ENCODE data around the gene DUSP10. TPM values are rescaled to one million over a fixed set of nuclear protein-coding genes. Genes with fewer than 3 reads are reported as not detected.

DUSP10 gene
- total RNA-seq, 6 experiments from 2014 or later, result 7.7 to 22.3 (median 16.3) TPM

DNA sequence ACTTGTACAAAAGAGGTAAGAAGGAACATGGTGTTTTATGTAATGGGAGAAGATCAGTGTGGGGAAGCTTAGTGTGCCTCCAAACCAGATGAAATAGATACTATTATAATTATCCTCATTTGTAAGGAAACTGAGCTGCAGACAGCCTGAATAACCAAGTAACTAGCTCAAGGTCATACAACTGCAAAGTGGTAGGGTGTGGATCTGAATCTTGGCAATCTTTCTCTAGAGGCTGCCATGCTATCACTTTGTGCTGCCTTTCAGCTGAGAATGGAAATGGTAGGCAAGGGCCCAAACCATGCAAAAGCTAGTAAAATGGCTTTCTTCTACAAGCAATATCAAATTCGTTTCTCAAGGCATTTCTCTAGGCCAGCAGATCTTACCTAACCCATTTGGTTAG, 51.0 kb downstream of the DUSP10 start:
- intact Hi-C loops (cut with DNase I), result no loop called here
- H3K4me3 ChIP-seq, result no peak overlapping the region
- no peaks in the 10 kb centered on the region for H3K9me3 ChIP-seq
- TF ChIP-seq, protein P1, sequence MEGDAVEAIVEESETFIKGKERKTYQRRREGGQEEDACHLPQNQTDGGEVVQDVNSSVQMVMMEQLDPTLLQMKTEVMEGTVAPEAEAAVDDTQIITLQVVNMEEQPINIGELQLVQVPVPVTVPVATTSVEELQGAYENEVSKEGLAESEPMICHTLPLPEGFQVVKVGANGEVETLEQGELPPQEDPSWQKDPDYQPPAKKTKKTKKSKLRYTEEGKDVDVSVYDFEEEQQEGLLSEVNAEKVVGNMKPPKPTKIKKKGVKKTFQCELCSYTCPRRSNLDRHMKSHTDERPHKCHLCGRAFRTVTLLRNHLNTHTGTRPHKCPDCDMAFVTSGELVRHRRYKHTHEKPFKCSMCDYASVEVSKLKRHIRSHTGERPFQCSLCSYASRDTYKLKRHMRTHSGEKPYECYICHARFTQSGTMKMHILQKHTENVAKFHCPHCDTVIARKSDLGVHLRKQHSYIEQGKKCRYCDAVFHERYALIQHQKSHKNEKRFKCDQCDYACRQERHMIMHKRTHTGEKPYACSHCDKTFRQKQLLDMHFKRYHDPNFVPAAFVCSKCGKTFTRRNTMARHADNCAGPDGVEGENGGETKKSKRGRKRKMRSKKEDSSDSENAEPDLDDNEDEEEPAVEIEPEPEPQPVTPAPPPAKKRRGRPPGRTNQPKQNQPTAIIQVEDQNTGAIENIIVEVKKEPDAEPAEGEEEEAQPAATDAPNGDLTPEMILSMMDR (IDR thresholded peaks at IDR 0.05), result no peak
- no peak for TF ChIP-seq POLR2A (IDR thresholded peaks at IDR 0.05)
- no peaks in the 10 kb centered on the region for H3K4me1 ChIP-seq
- 67% methylated on average over 1 of the region's 1 CpG for WGBS (ENCODE audit: insufficient coverage, low coverage, low lambda C conversion rate, missing lambda C conversion rate)
- ATAC-seq (no peak), DNase-seq (no peak)
- no peak overlapping the region for H3K27ac ChIP-seq
- no peaks in the 10 kb centered on the region for H3K27me3 ChIP-seq
- H3K36me3 ChIP-seq, result no peaks in the 10 kb centered on the region

GRCh38 chr1:221689138-221689537, 52.8 kb downstream of the DUSP10 start:
- intact Hi-C loops (cut with DNase I), result no loop called here
- WGBS (ENCODE audit: insufficient coverage, low coverage, low lambda C conversion rate, missing lambda C conversion rate), result 93% methylated on average over 3 of the region's 3 CpGs
- no peak for DNase-seq
- Histone ChIP-seq H3K9me3 (no peaks in the 10 kb centered on the region), H3K4me3 (no peak overlapping the region), H3K27ac (no peak overlapping the region), H3K27me3 (no peaks in the 10 kb centered on the region), H3K4me1 (no peaks in the 10 kb centered on the region), H3K36me3 (no peaks in the 10 kb centered on the region)
- no peak for ATAC-seq
- TF ChIP-seq, protein P1 (IDR thresholded peaks at IDR 0.05), result no peak
- TF ChIP-seq POLR2A (IDR thresholded peaks at IDR 0.05), result no peak

DNA sequence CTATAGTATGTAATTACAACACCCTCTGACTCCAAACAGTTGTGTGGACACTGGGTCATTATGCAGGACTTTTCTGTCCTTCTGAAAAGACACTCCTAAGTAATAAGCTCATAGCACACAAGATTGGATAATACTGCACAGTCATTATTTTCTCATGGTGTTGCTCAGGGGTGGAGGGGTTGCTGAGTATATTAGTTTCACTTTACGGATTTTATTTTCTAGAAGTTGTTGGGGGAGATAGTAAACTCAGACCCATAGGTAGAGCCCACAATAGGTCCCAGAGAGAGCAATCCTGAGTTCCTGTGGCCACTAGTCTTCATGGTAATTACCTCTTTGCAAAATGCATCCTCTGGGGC, 53.4 kb downstream of the DUSP10 start:
- Histone ChIP-seq H3K27ac (no peak overlapping the region), H3K9me3 (no peaks in the 10 kb centered on the region), H3K27me3 (no peaks in the 10 kb centered on the region), H3K4me3 (no peak overlapping the region), H3K36me3 (no peaks in the 10 kb centered on the region), H3K4me1 (no peaks in the 10 kb centered on the region)
- intact Hi-C loops (cut with DNase I), result no loop called here
- TF ChIP-seq, protein P1 (IDR thresholded peaks at IDR 0.05), result no peak
- TF ChIP-seq POLR2A (IDR thresholded peaks at IDR 0.05), result no peak
- no peak for ATAC-seq
- whole genome bisulfite sequencing (ENCODE audit: insufficient coverage, low coverage, low lambda C conversion rate, missing lambda C conversion rate), result 86% methylated on average over 1 of the region's 1 CpG
- DNase-seq, result no peak

DNA sequence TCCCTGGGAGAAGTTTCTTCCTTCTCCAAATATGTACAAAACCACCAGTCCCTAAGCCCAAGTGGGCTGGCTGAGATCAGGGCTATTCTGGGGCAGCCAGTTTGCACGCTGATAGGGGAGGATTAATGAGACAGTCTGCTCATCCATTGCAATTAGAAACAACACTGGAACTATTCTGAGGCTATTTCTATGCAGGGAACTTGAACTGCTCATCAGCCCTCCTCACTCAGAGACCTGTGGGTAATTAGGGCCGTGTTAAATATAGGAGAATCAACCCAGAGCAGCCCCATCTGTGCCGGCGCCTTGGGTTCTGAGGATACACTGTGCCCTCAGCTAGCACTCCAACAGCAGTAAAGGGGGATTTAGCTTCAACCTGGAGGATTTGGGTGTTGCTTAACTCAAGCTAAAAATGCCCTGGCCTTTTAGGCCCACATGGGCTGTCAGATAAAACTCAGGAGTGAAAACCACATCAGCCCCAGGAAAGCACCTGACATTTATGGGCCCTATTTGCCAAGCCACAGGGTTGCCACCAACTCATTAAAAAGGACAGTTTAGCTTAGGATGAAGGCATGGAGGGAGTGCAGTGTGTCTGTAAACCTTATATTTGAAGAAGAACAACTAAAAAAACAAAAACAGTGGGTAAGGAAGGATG, 53.9 kb downstream of the DUSP10 start:
- DNase-seq (no peak), ATAC-seq (no peak)
- Histone ChIP-seq H3K9me3 (no peaks in the 10 kb centered on the region), H3K27ac (no peak overlapping the region), H3K27me3 (no peaks in the 10 kb centered on the region), H3K4me1 (no peaks in the 10 kb centered on the region), H3K4me3 (no peak overlapping the region), H3K36me3 (no peaks in the 10 kb centered on the region)
- WGBS (ENCODE audit: insufficient coverage, low coverage, low lambda C conversion rate, missing lambda C conversion rate), result 88% methylated on average over 1 of the region's 4 CpGs
- TF ChIP-seq, protein P1 (IDR thresholded peaks at IDR 0.05), result no peak
- TF ChIP-seq POLR2A (IDR thresholded peaks at IDR 0.05), result no peak
- intact Hi-C loops (cut with DNase I), result no loop called here

DNA sequence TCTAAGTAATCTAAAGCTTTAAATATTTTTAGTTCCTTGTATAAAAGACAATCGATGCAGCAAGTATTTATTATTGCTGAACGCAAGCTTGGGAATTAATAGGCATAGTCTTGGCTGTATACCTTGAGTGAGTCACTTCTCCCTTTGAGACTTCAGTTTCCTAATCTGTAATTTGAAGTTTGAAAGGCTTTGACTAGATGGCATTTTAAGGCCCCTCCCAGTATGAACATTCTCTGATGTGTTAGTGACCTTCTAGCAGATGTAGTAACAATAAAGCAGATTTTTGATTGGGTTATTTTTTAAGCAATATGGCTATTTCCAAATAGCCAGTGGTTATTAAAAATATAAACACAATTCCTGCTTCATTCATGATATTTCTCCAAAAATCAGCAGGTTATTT, 58.2 kb downstream of the DUSP10 start:
- no peak for TF ChIP-seq POLR2A (IDR thresholded peaks at IDR 0.05)
- TF ChIP-seq, protein P1 (IDR thresholded peaks at IDR 0.05), result no peak
- H3K36me3 ChIP-seq, result no peaks in the 10 kb centered on the region
- DNase-seq, result no peak
- no peaks in the 10 kb centered on the region for H3K4me1 ChIP-seq
- no peak overlapping the region for H3K4me3 ChIP-seq
- 98% methylated on average over 2 of the region's 2 CpGs for WGBS (ENCODE audit: insufficient coverage, low coverage, low lambda C conversion rate, missing lambda C conversion rate)
- no peak overlapping the region for H3K27ac ChIP-seq
- no peak for ATAC-seq
- H3K9me3 ChIP-seq, result peaks cover 0 to 3% (median 0%) of the 10 kb centered on the region in 4 donors
- no peaks in the 10 kb centered on the region for H3K27me3 ChIP-seq
- intact Hi-C loops (cut with DNase I), result no loop called here
